A673 (cell line): Measurements from ENCODE around the gene ITGA6. TPM values are rescaled to one million over a fixed set of nuclear protein-coding genes. Genes with fewer than 3 reads are reported as not detected.

Source experiments
- BruUV-seq: library from RNA; stranded (reverse); fragments of 400-500 nt; replicated peaks from 2 replicates; lab custom pipeline; 2021; lab: Mats Ljungman, UMichigan
- CTCF ChIA-PET: fragments of 300-600 bp; sonication (Branson Sonifier 250); formaldehyde crosslinking; loops from one replicate; lab custom pipeline; 2022; ENCODE audit warnings: antibody characterized with exemption; lab: Charles Lee
- POLR2A ChIA-PET: fragments of 300-600 bp; sonication (Branson Sonifier 250); formaldehyde crosslinking; loops from one replicate; lab custom pipeline; 2022; ENCODE audit warnings: antibody characterized with exemption; ENCODE audit not compliant: low non-redundant PET; lab: Charles Lee
- DNase-seq: peaks from one replicate; pipeline ENCODE4 v3.0.0-alpha.2; 2015; ENCODE audit warnings: low spot score
- H3K27ac ChIP-seq: fragments of 200-600 bp; sonication (generic); 2 replicates; pipeline ENCODE4 v1.5.1; 2016; ENCODE audit warnings: mixed run types, low read depth, mild to moderate bottlenecking, mixed read lengths, antibody characterized with exemption, low read length; ENCODE audit not compliant: poor library complexity, severe bottlenecking
- H3K27me3 ChIP-seq: fragments of 200-600 bp; sonication (generic); replicated peaks from 2 replicates; pipeline ENCODE4 v1.6.1; 2017; ENCODE audit warnings: mixed run types, low read depth, mild to moderate bottlenecking, mixed read lengths, antibody characterized with exemption, low read length; ENCODE audit not compliant: insufficient read depth, poor library complexity
- H3K36me3 ChIP-seq: fragments of 200-600 bp; sonication (generic); 2 replicates; pipeline ENCODE4 v1.6.1; 2016; ENCODE audit warnings: mixed run types, mild to moderate bottlenecking, mixed read lengths, antibody characterized with exemption, low read length; ENCODE audit not compliant: insufficient read depth, poor library complexity, severe bottlenecking
- H3K4me1 ChIP-seq: fragments of 200-600 bp; sonication (generic); 2 replicates; pipeline ENCODE4 v1.6.1; 2017; ENCODE audit warnings: mixed run types, mild to moderate bottlenecking, mixed read lengths, antibody characterized with exemption, low read length; ENCODE audit not compliant: insufficient read depth, poor library complexity, severe bottlenecking
- H3K4me3 ChIP-seq: fragments of 200-600 bp; sonication (generic); 2 replicates; pipeline ENCODE4 v1.5.1; 2016; ENCODE audit warnings: low read depth, mixed run types, mild to moderate bottlenecking, mixed read lengths, low read length; ENCODE audit not compliant: poor library complexity, severe bottlenecking
- H3K9me3 ChIP-seq: fragments of 200-600 bp; sonication (generic); 2 replicates; pipeline ENCODE4 v1.6.1; 2016; ENCODE audit warnings: mixed run types, low read depth, mild to moderate bottlenecking, mixed read lengths, antibody characterized with exemption, low read length; ENCODE audit not compliant: poor library complexity, severe bottlenecking
- CTCF ChIP-seq: fragments of 300-800, 200-600 bp; sonication (generic); conservative IDR thresholded peaks from 2 replicates; pipeline ENCODE4 v1.5.1; 2017; ENCODE audit warnings: low read depth, mild to moderate bottlenecking, antibody characterized with exemption, low read length, moderate library complexity, mixed read lengths
- EZH2 ChIP-seq: fragments of 200-600 bp; sonication (generic); IDR thresholded peaks from 2 replicates; pipeline ENCODE4 v1.6.1; 2017; ENCODE audit warnings: borderline replicate concordance, low read depth, mild to moderate bottlenecking, mixed read lengths, antibody characterized with exemption, low read length; ENCODE audit not compliant: poor library complexity, severe bottlenecking
- intact Hi-C: fragments of 100-400 bp; cut with micrococcal nuclease; formaldehyde crosslinking; loops from one replicate; pipeline ENCODE4 v1.10.0; 2022; ENCODE audit not compliant: unreplicated experiment
- total RNA-seq: library from RNA; stranded (reverse); gene quantifications from 2 replicates; pipeline ENCODE4 v1.2.3, GENCODE V29; 2021

ITGA6 gene
- total RNA-seq, 1 experiment from 2014 or later, result 7.7 TPM

- Histone ChIP-seq H3K27me3 (no peaks in the 10 kb centered on the region), H3K4me3 (no peak overlapping the region), H3K9me3 (no peaks in the 10 kb centered on the region), H3K36me3 (no peaks in the 10 kb centered on the region), H3K27ac (no peak overlapping the region), H3K4me1 (peaks cover 19% of the 10 kb centered on the region)
- intact Hi-C loops, result loop anchor here (1.0 to 10.0 kb wide), 3 partner anchors 289 to 891 kb away; no protein-coding TSS in a partner anchor
- ChIA-PET POLR2A (no interaction called here), CTCF (interaction anchor here (1.2 kb wide), 1 partner anchor 36 kb away, joined by 3 read pairs; no protein-coding TSS in a partner anchor)
- DNase-seq, result no peak
- TF ChIP-seq CTCF (no peak), EZH2 (no peak)
- BruUV-seq, result no TSS peak
Observed at GRCh38 chr2:172462849-172463381, 35.5 kb downstream of the ITGA6 start.

GRCh38 chr2:172464400-172465129, 37.2 kb downstream of the ITGA6 start:
- BruUV-seq, result no TSS peak
- no peak for DNase-seq
- Histone ChIP-seq H3K9me3 (no peaks in the 10 kb centered on the region), H3K27me3 (no peaks in the 10 kb centered on the region), H3K27ac (no peak overlapping the region), H3K4me1 (peaks cover 19% of the 10 kb centered on the region), H3K4me3 (no peak overlapping the region), H3K36me3 (no peaks in the 10 kb centered on the region)
- intact Hi-C loops, result loop anchor here (2.0 to 10.0 kb wide), 5 partner anchors 246 to 892 kb away; no protein-coding TSS in a partner anchor
- ChIA-PET POLR2A (no interaction called here), CTCF (interaction anchor here (0.5 to 1.7 kb wide), 5 partner anchors 22 to 351 kb away, joined by 3 to 11 read pairs (median 4); no protein-coding TSS in a partner anchor)
- no peak for TF ChIP-seq CTCF
- no peak for TF ChIP-seq EZH2

GRCh38 chr2:172465417-172466334, 38.3 kb downstream of the ITGA6 start:
- Histone ChIP-seq H3K27me3 (no peaks in the 10 kb centered on the region), H3K4me1 (peaks cover 16% of the 10 kb centered on the region), H3K36me3 (no peaks in the 10 kb centered on the region), H3K4me3 (peak overlapping the region; percentile 28), H3K9me3 (no peaks in the 10 kb centered on the region), H3K27ac (no peak overlapping the region)
- peak; percentile 85 for DNase-seq
- TF ChIP-seq EZH2 (no peak), CTCF (peak; percentile 96)
- intact Hi-C loops, result loop anchor here (2.0 to 10.0 kb wide), 4 partner anchors 245 to 759 kb away; no protein-coding TSS in a partner anchor
- BruUV-seq, result no TSS peak
- ChIA-PET CTCF (interaction anchor here (0.5 to 1.7 kb wide), 5 partner anchors 23 to 352 kb away, joined by 3 to 11 read pairs (median 4); no protein-coding TSS in a partner anchor), POLR2A (no interaction called here)
